ENCODE results near the gene BMPR1A. TPM values are rescaled to one million over a fixed set of nuclear protein-coding genes. Genes with fewer than 3 reads are reported as not detected.
A peak's percentile ranks its signal among the peaks of the same experiment; 100 is the strongest.

The BMPR1A gene
- total and polyA plus RNA-seq, 9 of the 15 experiments (the other 6 are each of a cell fraction or from before 2014, with no cell fraction given): 1.6 to 17.5 (median 9.1) TPM

DNA sequence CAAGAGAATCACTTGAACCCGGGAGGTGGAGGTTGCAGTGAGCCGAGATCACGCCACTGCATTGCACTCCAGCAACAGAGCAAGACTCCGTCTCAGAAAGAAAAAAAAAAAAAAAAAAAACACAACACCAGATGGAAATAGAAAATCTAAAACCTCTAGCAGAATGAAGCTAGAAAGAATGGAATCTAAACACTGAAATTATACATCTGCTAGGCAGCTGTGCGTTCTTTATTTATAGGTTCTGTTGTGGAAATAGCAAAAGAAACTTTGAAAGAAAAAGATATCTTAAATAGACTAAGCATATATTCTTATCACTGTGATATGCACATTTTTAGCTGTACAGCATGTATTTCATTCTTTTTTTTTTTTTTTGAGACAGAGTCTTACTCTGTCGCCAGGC is 17.1 kb downstream of the BMPR1A start (continued):
- no peak for TF ChIP-seq RBFOX2 (IDR thresholded peaks at IDR 0.05; ENCODE audit: low read depth, low read length)
- TF ChIP-seq ZSCAN32 (CRISPR knock-in tag; IDR thresholded peaks at IDR 0.05): no peak
- TF ChIP-seq HDAC1 (IDR thresholded peaks at IDR 0.05): no peak
- TF ChIP-seq ZNF644 (tag; IDR thresholded peaks at IDR 0.05; ENCODE audit: low read depth): no peak

GRCh38 chr10:86775056-86775869 is 18.8 kb downstream of the BMPR1A start:
- ChIA-PET CTCF (ENCODE audit: low intra/inter-chr PET ratio) (no interaction called here), POLR2A (interaction anchor here (0.7 kb wide), 1 partner anchor 18 kb away, joined by 5 read pairs; no protein-coding TSS in a partner anchor)
- in situ Hi-C loops (cut with MboI) (no loop called here), intact Hi-C loops (cut with micrococcal nuclease) (no loop called here)
- Histone ChIP-seq H3K27me3 (ENCODE audit: control insufficient read depth in 2 of 2, insufficient read depth in 2 of 2, low read length in 2 of 2) (no peaks in the 10 kb centered on the region), H3K9me3 (replicated peaks; ENCODE audit: control insufficient read depth, insufficient read depth, low read depth, low read length) (no peaks in the 10 kb centered on the region), H3K9ac (ENCODE audit: insufficient read depth in 1 of 2, low read depth in 2 of 2, low read length in 2 of 2) (peak overlapping the region; percentile 19 to 61; a peak in 3 of 4 replicates), H3K27ac (ENCODE audit: extremely low read depth, low read depth, low read length) (peak overlapping the region; percentile 90), H3K79me2 (ENCODE audit: control insufficient read depth, insufficient read depth, low read length) (peaks cover 68% of the 10 kb centered on the region), H3K36me3 (ENCODE audit: control insufficient read depth, insufficient read depth, low read length) (no peaks in the 10 kb centered on the region), H3K4me3 (no peak overlapping the region), H3K4me2 (ENCODE audit: insufficient read depth, low read length) (peak overlapping the region; percentile 61), H4K20me1 (replicated peaks; ENCODE audit: control insufficient read depth, insufficient read depth, low read length) (no peaks in the 10 kb centered on the region), H3K4me1 (replicated peaks in 1 of 2; ENCODE audit: control insufficient read depth in 2 of 2, insufficient read depth in 2 of 2, low read length in 2 of 2) (peaks cover 5 to 22% of the 10 kb centered on the region in 2 experiments; a peak in 4 of 5 replicates), H3K9me1 (ENCODE audit: control insufficient read depth, insufficient read depth, low read length) (no peaks in the 10 kb centered on the region), H2AFZ (ENCODE audit: low read depth, low read length) (peak overlapping the region; percentile 90)
- peak; percentile 99 for FAIRE-seq
- ATAC-seq: peak; percentile 90
- BruUV-seq (replicated peaks): no TSS peak
- WGBS (ENCODE audit: insufficient coverage, low coverage, missing lambda C conversion rate): 2% methylated on average over 6 of the region's 6 CpGs
- peak; percentile 22 to 88 (median 54) for DNase-seq (ENCODE audit: extremely low read depth in 1 of 4, low spot score in 3 of 4)
- TF ChIP-seq NONO (IDR thresholded peaks at IDR 0.05; ENCODE audit: low read depth in 2 of 2, low read length in 1 of 2): no peak
- peak in 1 of 2 experiments; percentile 65; a peak in 1 of 4 replicates for TF ChIP-seq ZNF318 (IDR thresholded peaks at IDR 0.05; ENCODE audit: borderline replicate concordance in 1 of 2, low read depth in 1 of 2)
- TF ChIP-seq ZNF79 (CRISPR knock-in tag; IDR thresholded peaks at IDR 0.05; ENCODE audit: low read depth): no peak
- TF ChIP-seq ASH1L (IDR thresholded peaks at IDR 0.05; ENCODE audit: borderline replicate concordance, low read depth, partially characterized antibody): no peak
- no peak for TF ChIP-seq ERF (CRISPR knock-in tag; IDR thresholded peaks at IDR 0.05)

Data from K562 (cell line).